Activated T-cell treated with anti-CD3 and anti-CD28 coated beads for 48 hours (primary cell): ENCODE results near the gene GALNT17.

Experiments used
- DNase-seq: peaks from one replicate; pipeline ENCODE4 v3.0.0-alpha.2; 2020; ENCODE audit warnings: low read depth

Gene GALNT17

GRCh38 chr7:71746006-71746405 lies 614.1 kb downstream of the GALNT17 start:
- no peak for DNase-seq

- no peak for DNase-seq
These were observed 618.3 kb downstream of the GALNT17 start for GRCh38 chr7:71750290-71750689.

DNA sequence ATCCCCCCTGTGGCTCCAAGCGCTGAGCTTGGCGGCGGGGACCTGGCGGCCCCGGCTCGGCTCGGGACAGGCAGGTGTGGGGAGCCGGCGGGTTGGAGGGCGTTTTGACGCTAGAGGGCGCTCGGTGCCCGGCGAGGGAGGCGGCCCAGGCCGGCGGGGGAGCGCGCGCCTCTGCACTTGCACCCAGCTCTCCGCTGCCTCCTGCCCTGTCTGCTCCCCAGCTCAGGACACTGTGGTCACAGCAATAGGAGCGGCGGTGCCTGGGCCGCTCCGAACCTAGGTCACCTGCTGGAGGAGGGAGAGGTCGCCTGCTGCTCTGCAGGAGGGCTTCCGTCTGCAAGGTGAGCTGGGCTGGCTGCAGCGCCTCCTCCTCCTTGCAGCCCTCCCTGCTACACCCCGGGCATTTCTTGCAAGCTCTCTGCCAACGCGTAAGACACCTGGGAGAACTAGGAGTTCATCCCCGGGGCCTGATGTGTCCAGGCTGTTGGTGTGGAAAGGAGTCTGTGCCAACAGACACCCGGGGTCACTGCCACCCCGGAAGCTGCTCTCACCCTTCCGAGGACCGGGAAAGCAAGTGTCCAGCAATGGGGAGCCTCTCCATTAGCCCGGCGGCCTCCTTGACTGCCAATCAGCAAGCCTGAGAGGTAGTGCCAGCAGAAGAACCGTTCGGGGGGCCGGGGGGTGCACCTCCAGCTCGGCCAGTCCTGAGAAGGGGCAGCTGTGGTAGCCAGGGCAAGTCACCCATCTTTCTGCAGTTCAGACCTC lies 620.4 kb downstream of the GALNT17 start:
- peak; percentile 47 for DNase-seq

- DNase-seq = no peak
These were observed 621.3 kb downstream of the GALNT17 start for GRCh38 chr7:71753236-71753635.

DNA sequence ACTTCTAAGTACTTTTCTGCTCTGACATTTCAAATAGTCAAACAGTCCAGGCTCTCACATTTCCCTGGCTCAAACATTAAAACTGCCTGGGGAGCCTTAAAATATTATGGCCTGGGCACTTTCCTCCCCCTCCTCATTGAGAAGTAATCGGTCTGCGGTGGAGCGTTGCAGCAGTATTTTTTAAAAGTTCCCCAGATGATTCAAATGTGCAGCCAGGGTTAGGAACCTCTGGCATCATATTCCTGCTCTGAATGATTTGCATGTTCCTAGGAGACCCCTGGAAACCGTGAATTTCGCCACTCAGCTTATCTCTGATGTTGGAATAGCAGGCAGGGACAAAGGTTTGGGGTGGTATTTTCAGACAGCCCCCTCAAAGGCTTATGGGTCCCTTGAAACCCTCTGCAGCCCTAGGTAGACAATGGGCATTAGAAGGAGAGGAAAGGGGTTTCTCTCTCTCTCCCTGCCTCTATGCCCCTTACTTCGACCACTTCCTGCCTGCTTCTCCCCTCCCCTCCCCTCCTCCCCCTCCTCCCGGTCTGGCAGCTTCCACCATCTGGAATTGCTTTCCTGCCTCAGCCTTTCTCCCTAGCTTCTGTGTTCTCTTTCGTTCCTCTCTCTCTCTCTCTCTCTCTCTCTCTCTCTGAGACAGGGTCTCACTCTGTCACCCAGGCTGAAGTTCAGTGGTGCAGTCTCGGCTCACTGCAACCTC lies 622.2 kb downstream of the GALNT17 start:
- no peak for DNase-seq

DNA sequence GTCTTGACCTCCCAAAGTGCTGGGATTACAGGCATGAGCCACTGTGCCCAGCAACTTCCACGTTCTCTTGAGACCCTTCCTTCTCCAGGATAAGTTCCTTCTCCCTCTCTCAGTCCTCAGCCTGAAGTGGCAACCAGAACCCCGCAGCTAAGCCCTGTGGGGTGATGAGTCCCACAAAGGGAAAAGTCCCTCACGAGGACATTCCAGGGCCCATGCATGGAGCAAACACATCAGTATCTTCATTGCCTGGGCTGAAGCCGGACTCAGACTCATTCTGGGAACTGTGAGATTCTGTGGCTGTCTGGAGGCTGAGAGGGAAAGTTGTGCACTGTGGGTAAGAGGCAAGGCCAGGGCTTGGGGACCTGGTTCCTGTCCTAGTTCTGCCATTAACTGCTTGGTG lies 622.9 kb downstream of the GALNT17 start:
- no peak for DNase-seq

GRCh38 chr7:71761336-71761735 lies 629.4 kb downstream of the GALNT17 start:
- DNase-seq = no peak
